ENCODE results near the gene STX11.
"Not testable (repeated sequence)": the region's sequence is repeated elsewhere in the genome, so short reads cannot be mapped to it uniquely, and the experiment has no call there.

Gene STX11

GRCh38 chr6:144177726-144178125 is 27.4 kb downstream of the STX11 start:
- DNase-seq (ENCODE audit: low spot score), result no peak

GRCh38 chr6:144178323-144178722 is 28.0 kb downstream of the STX11 start:
- no peak for DNase-seq (ENCODE audit: low spot score)

GRCh38 chr6:144179237-144179636 is 28.9 kb downstream of the STX11 start:
- no peak for DNase-seq (ENCODE audit: low spot score)

- no peak for DNase-seq (ENCODE audit: low spot score)
Measured at GRCh38 chr6:144179828-144180227, 29.5 kb downstream of the STX11 start.

GRCh38 chr6:144180354-144180753 is 30.0 kb downstream of the STX11 start:
- not testable (repeated sequence) for DNase-seq (ENCODE audit: low spot score)

GRCh38 chr6:144181639-144182038 is 31.3 kb downstream of the STX11 start:
- no peak for DNase-seq (ENCODE audit: low spot score)

- not testable (repeated sequence) for DNase-seq (ENCODE audit: low spot score)
Measured at GRCh38 chr6:144184186-144184585, 33.9 kb downstream of the STX11 start.

- DNase-seq (ENCODE audit: low spot score), result no peak
Measured at GRCh38 chr6:144185133-144185836, 35.0 kb downstream of the STX11 start.

- DNase-seq (ENCODE audit: low spot score), result no peak
Measured at GRCh38 chr6:144186817-144187625, 36.7 kb downstream of the STX11 start.

GRCh38 chr6:144189351-144189750 is 39.0 kb downstream of the STX11 start:
- no peak for DNase-seq (ENCODE audit: low spot score)

- DNase-seq (ENCODE audit: low spot score), result no peak
Measured at GRCh38 chr6:144190080-144190479, 39.8 kb downstream of the STX11 start.

GRCh38 chr6:144190593-144190992 is 40.3 kb downstream of the STX11 start:
- DNase-seq (ENCODE audit: low spot score), result no peak

- no peak for DNase-seq (ENCODE audit: low spot score)
Measured at GRCh38 chr6:144193181-144193580, 42.9 kb downstream of the STX11 start.

GRCh38 chr6:144194293-144194810 is 44.0 kb downstream of the STX11 start:
- no peak for DNase-seq (ENCODE audit: low spot score)

- no peak for DNase-seq (ENCODE audit: low spot score)
Measured at GRCh38 chr6:144195671-144196270, 45.5 kb downstream of the STX11 start.

GRCh38 chr6:144197919-144198318 is 47.6 kb downstream of the STX11 start:
- DNase-seq (ENCODE audit: low spot score), result no peak

GRCh38 chr6:144202879-144203468 is 52.7 kb downstream of the STX11 start:
- no peak for DNase-seq (ENCODE audit: low spot score)

GRCh38 chr6:144211160-144211559 is 60.8 kb downstream of the STX11 start:
- DNase-seq (ENCODE audit: low spot score), result no peak

GRCh38 chr6:144213315-144213714 is 63.0 kb downstream of the STX11 start:
- DNase-seq (ENCODE audit: low spot score), result no peak

GRCh38 chr6:144214029-144214428 is 63.7 kb downstream of the STX11 start:
- DNase-seq (ENCODE audit: low spot score), result no peak

- no peak for DNase-seq (ENCODE audit: low spot score)
Measured at GRCh38 chr6:144214622-144215401, 64.5 kb downstream of the STX11 start.

All from SW480 (cell line).